ENCODE results near the gene SEPHS2. TPM values are rescaled to one million over a fixed set of nuclear protein-coding genes. Genes with fewer than 3 reads are reported as not detected.

SEPHS2 gene
- total and polyA plus RNA-seq, 2 donors, result 7.1 to 45.8 TPM

DNA sequence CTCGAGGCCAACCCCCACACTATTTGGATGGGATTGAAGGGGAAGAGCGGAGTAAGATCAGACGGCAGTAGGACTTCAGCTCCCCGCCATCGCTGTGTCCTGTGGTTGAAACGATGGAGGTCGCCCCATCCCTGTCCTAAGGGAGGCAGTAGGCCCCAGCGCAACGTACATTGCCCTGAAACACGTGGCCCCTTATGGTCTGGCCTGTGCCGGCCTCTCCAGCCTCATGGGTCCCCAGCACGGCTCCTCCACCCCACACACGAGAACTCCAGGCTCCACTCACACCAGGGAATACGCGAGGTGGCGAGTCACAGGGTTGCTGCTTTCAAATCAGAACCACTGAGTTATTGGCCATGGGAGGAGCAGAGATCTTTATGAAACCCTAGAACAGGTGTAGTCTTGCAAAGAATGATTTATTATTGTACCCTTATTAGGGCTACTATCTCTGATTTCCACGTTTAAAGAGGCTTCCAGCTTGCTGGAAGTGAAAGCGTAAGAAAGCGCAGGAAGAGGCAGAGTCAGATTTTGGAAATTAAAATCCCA is 15.2 kb downstream of the SEPHS2 start:
- Histone ChIP-seq H3K4me3 (ENCODE audit: low read depth, low read length) (peak overlapping the region; percentile 11), H3K27ac (ENCODE audit: low read depth) (no peak overlapping the region), H3K36me3 (ENCODE audit: insufficient read depth) (no peaks in the 10 kb centered on the region), H3K4me1 (ENCODE audit: insufficient read depth) (peaks cover 5% of the 10 kb centered on the region)
- 47% methylated on average over 19 of the region's 19 CpGs for WGBS
- DNase-seq (ENCODE audit: extremely low spot score), result no peak

DNA sequence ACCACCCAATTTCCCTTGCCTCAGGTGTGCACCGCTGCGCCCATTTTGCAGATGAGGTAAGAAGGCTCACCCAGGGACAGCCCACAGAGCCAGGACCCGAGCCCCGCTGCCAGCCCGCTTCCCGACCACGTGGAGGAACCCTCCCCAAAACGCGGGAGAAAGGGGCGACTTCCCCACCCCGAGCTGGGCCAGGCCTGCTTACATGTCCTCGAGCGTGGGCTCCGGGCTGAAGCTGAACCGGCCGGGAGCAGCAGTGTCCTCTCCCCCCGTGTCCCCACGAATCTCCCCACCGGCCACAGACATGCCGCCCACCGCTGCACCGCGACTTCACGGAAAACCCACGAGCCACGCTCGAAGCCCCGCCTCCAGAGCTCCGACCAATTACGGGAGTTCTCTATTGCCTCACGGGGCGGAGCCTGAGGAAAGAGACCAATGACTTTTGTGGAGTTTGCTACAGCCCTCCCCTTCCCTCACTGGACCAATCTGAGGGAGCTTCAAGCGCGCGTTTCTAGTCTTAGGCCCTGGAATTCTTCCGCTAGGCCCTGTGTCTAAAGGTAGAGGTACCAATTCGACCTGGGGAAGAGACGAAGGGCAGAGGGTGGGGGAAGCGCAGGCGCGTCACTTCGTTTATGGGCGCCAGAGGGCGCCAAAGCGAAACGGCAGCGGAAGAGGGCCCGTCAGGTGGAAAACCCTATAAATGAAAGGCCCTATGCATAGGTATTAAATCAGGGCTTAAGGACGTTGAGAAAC is 15.8 kb downstream of the SEPHS2 start, which contains the start of gene DCTPP1:
TSS of gene DCTPP1 (minus strand) at position 353 of the 750 bp plus-strand sequence. CDS start at position 303, 50 bp downstream.
- under 1% methylated on average over 49 of the region's 49 CpGs for WGBS
- H3K4me1 ChIP-seq (ENCODE audit: insufficient read depth), result peaks cover 5% of the 10 kb centered on the region
- H3K27ac ChIP-seq (ENCODE audit: low read depth), result peak within 1 kb of the TSS; percentile 25
- H3K4me3 ChIP-seq (ENCODE audit: low read depth, low read length), result peak within 1 kb of the TSS; percentile 52
- peak; percentile 98 for DNase-seq (ENCODE audit: extremely low spot score)
- H3K36me3 ChIP-seq (ENCODE audit: insufficient read depth), result no peaks in the 10 kb centered on the region

DNA sequence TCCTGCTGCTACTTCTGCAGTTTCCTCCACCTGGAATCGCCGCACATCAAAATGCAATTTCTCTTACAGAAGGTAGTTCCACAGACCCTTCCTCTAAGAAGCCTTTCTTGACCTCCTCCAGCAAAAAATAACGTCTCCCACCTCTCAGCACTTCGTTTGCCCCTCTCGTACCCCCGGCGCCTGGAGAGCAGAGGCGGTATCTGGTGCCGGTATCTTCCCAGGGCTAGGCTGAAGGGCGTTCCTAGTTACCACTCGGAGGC is 16.3 kb downstream of the SEPHS2 start:
- 3% methylated on average over 11 of the region's 11 CpGs for WGBS
- Histone ChIP-seq H3K4me1 (ENCODE audit: insufficient read depth) (peaks cover 5% of the 10 kb centered on the region), H3K36me3 (ENCODE audit: insufficient read depth) (no peaks in the 10 kb centered on the region), H3K4me3 (ENCODE audit: low read depth, low read length) (peak overlapping the region; percentile 52), H3K27ac (ENCODE audit: low read depth) (no peak overlapping the region)
- no peak for DNase-seq (ENCODE audit: extremely low spot score)

DNA sequence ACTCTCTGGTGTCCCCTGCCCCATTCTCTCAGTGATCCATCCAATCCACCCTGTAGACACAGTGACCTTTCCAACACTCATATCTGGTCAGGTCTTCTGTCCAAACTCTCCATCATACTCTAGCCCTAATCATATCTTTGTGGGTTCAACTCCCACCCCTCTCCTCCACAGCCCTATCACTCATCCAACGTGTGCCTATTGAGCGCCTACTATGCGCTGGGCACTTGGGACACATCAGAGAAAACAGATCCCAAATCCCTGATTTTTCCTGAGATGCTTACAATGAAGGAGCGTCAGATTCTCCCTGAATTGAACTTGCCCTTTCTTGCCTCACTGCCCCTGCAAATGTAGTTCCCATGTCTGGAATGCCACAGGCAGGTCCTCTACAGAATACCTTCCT is 17.6 kb downstream of the SEPHS2 start:
- Histone ChIP-seq H3K27ac (ENCODE audit: low read depth) (no peak overlapping the region), H3K4me1 (ENCODE audit: insufficient read depth) (peaks cover 5% of the 10 kb centered on the region), H3K36me3 (ENCODE audit: insufficient read depth) (no peaks in the 10 kb centered on the region), H3K4me3 (ENCODE audit: low read depth, low read length) (no peak overlapping the region)
- WGBS, result 95% methylated on average over 4 of the region's 4 CpGs
- DNase-seq (ENCODE audit: extremely low spot score), result no peak

DNA sequence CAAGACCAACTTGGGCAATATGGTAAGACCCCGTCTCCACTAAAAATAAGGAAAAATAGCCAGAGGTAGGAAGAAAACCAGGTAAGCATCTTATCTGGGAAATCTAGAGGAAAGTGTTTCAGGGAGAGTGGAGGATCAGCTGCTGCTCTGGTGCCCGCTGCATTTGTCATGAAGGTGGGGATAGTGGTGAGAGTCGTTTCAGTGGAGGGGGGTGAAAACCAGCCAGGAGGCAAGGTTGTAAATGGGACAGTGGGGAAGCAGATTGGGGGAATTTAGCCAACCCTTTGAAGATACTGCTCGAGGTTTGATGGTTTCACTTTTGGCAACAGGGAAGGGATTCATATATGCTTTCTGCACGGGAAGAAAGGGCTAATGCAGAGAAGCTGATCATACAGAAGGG is 24.7 kb downstream of the SEPHS2 start:
- Histone ChIP-seq H3K27ac (ENCODE audit: low read depth) (no peak overlapping the region), H3K4me3 (ENCODE audit: low read depth, low read length) (no peak overlapping the region), H3K36me3 (ENCODE audit: insufficient read depth) (no peaks in the 10 kb centered on the region), H3K4me1 (ENCODE audit: insufficient read depth) (no peaks in the 10 kb centered on the region)
- DNase-seq (ENCODE audit: extremely low spot score), result no peak
- 76% methylated on average over 5 of the region's 5 CpGs for WGBS

DNA sequence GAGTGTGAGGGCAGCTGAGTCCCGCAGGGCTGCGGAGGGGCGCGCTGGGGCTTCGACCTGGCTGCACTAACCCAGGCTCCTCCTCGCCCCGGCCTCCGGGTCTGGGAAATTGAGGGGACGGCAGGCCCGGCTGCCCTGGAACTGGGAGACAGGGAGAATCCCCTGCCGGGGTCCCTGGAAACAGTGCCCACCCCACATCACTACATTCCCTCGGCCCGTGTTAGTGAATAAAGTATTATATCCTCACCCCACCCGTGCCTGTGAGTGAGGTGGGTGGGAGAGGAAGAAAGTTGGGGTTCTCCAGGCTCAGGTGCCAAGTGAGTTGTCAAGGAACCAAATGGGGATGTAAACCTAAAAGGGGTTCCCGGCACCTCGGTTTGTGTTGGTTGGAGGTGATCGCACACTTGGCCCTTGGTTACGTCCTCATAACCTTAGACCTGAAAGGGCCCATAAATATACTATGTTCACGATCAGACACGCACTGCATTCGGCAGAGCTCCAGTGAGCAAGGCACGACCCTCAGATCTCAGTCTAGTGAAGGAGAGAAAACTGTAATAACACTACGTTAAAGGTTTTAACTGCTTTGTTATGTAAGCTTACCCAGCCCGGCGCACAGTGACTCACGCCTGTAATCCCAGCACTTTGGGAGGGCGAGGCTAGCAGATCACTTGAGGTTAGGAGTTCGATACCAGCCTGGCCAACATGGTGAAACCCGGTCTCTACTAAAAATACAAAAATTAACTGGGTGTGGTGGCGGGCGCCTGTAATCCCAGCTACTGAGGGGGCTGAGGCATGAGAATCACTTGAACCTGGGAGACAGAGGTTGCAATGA is 27.1 kb downstream of the SEPHS2 start:
- DNase-seq (ENCODE audit: extremely low spot score), result no peak
- H3K4me1 ChIP-seq (ENCODE audit: insufficient read depth), result no peaks in the 10 kb centered on the region
- no peaks in the 10 kb centered on the region for H3K36me3 ChIP-seq (ENCODE audit: insufficient read depth)
- 61% methylated on average over 31 of the region's 31 CpGs for WGBS
- peak overlapping the region; percentile 65 for H3K27ac ChIP-seq (ENCODE audit: low read depth)
- peak overlapping the region; percentile 67 for H3K4me3 ChIP-seq (ENCODE audit: low read depth, low read length)

DNA sequence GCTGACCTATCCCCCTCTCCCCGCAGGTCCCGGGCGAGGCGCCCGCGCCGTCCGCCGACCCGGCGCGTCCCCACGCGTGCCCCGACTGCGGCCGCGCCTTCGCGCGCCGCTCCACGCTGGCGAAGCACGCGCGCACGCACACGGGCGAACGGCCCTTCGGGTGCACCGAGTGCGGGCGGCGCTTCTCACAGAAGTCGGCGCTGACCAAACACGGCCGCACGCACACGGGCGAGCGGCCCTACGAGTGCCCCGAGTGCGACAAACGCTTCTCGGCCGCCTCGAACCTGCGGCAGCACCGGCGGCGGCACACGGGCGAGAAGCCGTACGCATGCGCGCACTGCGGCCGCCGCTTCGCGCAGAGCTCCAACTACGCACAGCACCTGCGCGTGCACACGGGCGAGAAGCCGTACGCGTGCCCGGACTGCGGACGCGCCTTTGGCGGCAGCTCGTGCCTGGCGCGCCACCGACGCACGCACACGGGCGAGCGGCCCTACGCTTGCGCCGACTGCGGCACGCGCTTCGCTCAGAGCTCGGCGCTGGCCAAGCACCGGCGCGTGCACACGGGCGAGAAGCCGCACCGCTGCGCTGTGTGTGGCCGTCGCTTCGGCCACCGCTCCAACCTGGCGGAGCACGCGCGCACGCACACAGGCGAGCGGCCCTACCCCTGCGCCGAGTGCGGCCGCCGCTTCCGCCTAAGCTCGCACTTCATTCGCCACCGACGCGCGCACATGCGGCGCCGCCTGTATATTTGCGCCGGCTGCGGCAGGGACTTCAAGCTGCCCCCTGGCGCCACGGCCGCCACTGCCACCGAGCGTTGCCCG is 27.9 kb downstream of the SEPHS2 start:
- peak overlapping the region; percentile 67 for H3K4me3 ChIP-seq (ENCODE audit: low read depth, low read length)
- H3K27ac ChIP-seq (ENCODE audit: low read depth), result peak overlapping the region; percentile 65
- no peaks in the 10 kb centered on the region for H3K4me1 ChIP-seq (ENCODE audit: insufficient read depth)
- WGBS, result 1% methylated on average over 140 of the region's 140 CpGs
- no peaks in the 10 kb centered on the region for H3K36me3 ChIP-seq (ENCODE audit: insufficient read depth)
- no peak for DNase-seq (ENCODE audit: extremely low spot score)

DNA sequence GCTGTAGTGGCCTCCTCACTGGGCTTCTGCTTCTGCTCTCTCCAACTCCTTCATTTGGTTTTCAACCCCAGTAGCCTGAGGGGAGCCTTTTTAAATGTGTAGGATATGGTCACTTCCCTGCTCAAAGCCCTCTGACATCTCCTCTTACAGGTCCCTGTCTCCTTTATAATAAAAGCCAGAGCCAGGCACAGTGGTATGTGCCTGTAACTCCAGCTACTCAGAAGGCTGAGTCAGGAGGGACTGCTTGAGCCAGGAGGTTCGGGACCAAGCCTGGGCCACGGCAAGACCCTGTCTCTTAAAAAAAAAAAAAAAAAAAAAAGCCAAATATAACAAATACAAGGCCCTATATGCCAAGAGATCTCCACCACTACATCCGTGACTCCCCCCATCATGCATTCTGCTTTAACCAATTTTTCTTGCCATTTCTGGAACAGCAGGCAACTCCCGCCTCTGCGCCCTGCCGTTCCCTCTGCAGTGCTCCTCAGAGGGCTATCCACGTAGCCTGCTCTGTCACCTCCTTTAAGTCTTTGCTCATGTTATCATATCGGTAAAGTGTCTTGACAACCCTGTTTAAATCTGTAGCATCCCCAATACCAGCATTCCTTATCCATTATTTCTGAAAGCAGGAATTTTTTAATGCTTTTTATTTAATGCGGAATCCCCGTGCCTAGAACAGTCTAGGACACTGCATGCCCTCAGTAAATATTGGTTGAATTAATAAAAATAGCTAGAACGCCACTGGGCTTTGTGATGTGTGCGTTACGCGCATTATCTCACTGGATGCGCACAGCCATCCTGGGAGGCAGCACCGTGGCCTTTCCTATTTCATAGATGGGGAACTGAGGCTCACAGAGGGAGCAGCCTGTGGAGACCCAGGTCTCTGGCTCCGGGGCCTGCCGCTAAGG is 28.8 kb downstream of the SEPHS2 start:
- Histone ChIP-seq H3K36me3 (ENCODE audit: insufficient read depth) (no peaks in the 10 kb centered on the region), H3K4me3 (ENCODE audit: low read depth, low read length) (peak overlapping the region; percentile 67), H3K27ac (ENCODE audit: low read depth) (peak overlapping the region; percentile 60), H3K4me1 (ENCODE audit: insufficient read depth) (no peaks in the 10 kb centered on the region)
- DNase-seq (ENCODE audit: extremely low spot score), result no peak
- 61% methylated on average over 18 of the region's 18 CpGs for WGBS

DNA sequence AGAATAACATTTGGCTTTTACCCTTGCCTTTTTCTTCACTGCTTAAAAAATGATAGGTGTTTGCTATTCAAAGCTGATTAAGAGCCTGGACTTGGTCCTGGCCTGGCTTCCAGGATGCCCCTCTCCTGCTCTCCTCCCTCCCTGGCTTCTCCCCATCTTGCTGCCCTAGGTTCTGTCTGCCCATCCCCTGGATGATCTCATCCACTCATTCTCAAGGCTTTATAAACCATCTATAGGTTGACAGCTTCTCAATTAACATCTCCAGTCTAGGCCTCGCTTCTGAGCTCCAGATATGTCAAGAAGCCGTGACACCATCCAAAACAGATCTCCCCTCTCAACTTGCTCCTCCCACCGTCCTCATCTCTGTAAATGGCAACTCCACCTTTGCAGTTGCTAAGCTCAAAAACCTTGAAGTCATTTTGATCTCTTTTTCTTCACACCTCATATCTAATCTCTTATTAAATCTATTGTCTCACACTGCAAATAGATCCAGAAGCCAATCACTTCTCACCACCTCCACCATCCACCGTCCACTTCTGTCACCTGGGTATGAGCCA is 29.5 kb downstream of the SEPHS2 start:
- H3K4me1 ChIP-seq (ENCODE audit: insufficient read depth), result no peaks in the 10 kb centered on the region
- DNase-seq (ENCODE audit: extremely low spot score), result no peak
- WGBS, result 89% methylated on average over 4 of the region's 4 CpGs
- no peak overlapping the region for H3K4me3 ChIP-seq (ENCODE audit: low read depth, low read length)
- no peaks in the 10 kb centered on the region for H3K36me3 ChIP-seq (ENCODE audit: insufficient read depth)
- H3K27ac ChIP-seq (ENCODE audit: low read depth), result no peak overlapping the region

DNA sequence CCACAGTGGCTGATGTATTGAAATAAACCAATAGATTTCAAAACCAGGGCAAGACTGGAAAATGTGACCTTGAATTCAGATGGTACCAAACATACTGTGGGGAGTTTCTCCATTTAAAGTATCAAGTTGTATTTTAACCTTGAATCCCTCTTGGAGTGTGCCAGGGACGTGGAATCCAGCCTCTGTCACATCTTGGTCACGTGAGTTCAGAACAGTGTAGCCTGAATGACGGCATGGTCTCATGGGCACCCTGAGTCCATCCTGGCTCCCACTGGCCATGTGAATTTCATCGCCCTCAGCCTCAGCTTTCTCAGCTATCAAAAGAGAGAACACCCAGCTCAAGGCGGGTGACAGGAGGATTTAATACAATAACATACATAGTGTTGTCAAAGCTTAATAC is 31.5 kb downstream of the SEPHS2 start:
- Histone ChIP-seq H3K27ac (ENCODE audit: low read depth) (no peak overlapping the region), H3K36me3 (ENCODE audit: insufficient read depth) (no peaks in the 10 kb centered on the region), H3K4me3 (ENCODE audit: low read depth, low read length) (no peak overlapping the region), H3K4me1 (ENCODE audit: insufficient read depth) (no peaks in the 10 kb centered on the region)
- WGBS, result 87% methylated on average over 5 of the region's 5 CpGs
- no peak for DNase-seq (ENCODE audit: extremely low spot score)

DNA sequence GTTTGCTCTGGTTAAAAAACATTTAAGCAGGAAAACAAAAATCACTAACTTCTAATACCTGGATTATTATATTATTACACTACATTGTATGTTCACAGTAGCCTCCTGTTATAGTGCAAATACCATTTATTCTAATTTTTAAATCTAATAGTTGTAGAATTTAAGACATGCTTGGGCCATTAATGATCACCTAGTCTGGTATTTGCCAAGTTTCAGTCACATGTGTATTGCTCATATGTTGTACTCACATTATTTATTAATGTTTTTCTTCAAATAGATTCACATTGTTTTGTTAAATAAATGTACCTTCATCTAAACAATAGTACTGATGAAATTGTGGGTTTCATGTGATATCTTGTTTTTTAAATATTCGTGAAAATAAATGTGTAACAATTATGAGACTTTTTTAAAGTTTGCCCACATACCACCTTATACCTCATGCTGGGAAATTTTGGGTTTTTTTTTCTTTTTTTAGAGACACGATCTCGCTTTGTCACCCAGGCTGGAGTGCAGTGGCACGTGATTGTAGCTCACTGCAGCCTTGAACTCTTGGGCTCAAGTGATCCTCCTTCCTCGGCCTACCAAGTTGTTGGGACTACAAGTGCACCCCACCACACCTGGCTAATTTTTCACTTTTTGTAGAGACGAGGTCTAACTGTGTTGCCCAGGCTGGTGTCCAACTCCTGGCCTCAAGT is 32.4 kb downstream of the SEPHS2 start:
- DNase-seq (ENCODE audit: extremely low spot score), result no peak
- Histone ChIP-seq H3K4me1 (ENCODE audit: insufficient read depth) (no peaks in the 10 kb centered on the region), H3K36me3 (ENCODE audit: insufficient read depth) (no peaks in the 10 kb centered on the region), H3K4me3 (ENCODE audit: low read depth, low read length) (no peak overlapping the region), H3K27ac (ENCODE audit: low read depth) (no peak overlapping the region)
- 87% methylated on average over 6 of the region's 6 CpGs for WGBS

Data from urinary bladder (tissue), 4 donors.